ENCODE measurements around the gene CELF6.

The CELF6 gene

GRCh38 chr15:72358121-72358520, 38.2 kb upstream of the CELF6 start:
- TF ChIP-seq, protein P1, sequence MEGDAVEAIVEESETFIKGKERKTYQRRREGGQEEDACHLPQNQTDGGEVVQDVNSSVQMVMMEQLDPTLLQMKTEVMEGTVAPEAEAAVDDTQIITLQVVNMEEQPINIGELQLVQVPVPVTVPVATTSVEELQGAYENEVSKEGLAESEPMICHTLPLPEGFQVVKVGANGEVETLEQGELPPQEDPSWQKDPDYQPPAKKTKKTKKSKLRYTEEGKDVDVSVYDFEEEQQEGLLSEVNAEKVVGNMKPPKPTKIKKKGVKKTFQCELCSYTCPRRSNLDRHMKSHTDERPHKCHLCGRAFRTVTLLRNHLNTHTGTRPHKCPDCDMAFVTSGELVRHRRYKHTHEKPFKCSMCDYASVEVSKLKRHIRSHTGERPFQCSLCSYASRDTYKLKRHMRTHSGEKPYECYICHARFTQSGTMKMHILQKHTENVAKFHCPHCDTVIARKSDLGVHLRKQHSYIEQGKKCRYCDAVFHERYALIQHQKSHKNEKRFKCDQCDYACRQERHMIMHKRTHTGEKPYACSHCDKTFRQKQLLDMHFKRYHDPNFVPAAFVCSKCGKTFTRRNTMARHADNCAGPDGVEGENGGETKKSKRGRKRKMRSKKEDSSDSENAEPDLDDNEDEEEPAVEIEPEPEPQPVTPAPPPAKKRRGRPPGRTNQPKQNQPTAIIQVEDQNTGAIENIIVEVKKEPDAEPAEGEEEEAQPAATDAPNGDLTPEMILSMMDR (IDR thresholded peaks at IDR 0.05) = no peak
- TF ChIP-seq ZFX (IDR thresholded peaks at IDR 0.05; ENCODE audit: borderline replicate concordance) = no peak
- H3K27ac ChIP-seq = no peak overlapping the region

DNA sequence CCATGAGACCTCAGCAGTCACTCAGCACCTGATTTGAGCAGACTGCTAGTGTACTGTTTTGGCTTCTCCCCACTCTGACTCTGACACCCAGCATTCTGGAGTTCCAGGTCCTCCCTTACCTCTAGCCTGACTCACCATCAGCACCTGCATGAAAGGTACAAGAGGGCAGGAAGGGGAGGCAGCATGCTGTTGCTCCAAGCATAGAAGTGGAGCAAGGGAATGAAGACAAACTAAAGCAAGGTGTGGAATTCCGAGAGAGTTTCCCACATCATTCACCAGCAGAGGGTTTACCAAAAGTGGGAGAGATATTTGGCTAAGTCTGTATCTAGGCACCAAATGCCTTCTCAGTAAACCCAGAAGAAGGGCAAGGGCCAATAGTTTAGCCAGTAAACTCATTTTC, 34.5 kb upstream of the CELF6 start:
- no peak overlapping the region for H3K27ac ChIP-seq
- TF ChIP-seq ZFX (IDR thresholded peaks at IDR 0.05; ENCODE audit: borderline replicate concordance) = no peak
- TF ChIP-seq, protein P1 (IDR thresholded peaks at IDR 0.05) = no peak

GRCh38 chr15:72353266-72353665, 33.3 kb upstream of the CELF6 start:
- no peak overlapping the region for H3K27ac ChIP-seq
- TF ChIP-seq, protein P1 (IDR thresholded peaks at IDR 0.05) = no peak
- no peak for TF ChIP-seq ZFX (IDR thresholded peaks at IDR 0.05; ENCODE audit: borderline replicate concordance)

GRCh38 chr15:72345806-72346205, 25.8 kb upstream of the CELF6 start:
- TF ChIP-seq, protein P1 (IDR thresholded peaks at IDR 0.05) = no peak
- TF ChIP-seq ZFX (IDR thresholded peaks at IDR 0.05; ENCODE audit: borderline replicate concordance) = no peak
- no peak overlapping the region for H3K27ac ChIP-seq

- TF ChIP-seq, protein P1 (IDR thresholded peaks at IDR 0.05) = no peak
- TF ChIP-seq ZFX (IDR thresholded peaks at IDR 0.05; ENCODE audit: borderline replicate concordance) = no peak
- H3K27ac ChIP-seq = no peak overlapping the region
Observed at GRCh38 chr15:72345280-72345679, 25.3 kb upstream of the CELF6 start.

GRCh38 chr15:72344602-72345001, 24.6 kb upstream of the CELF6 start:
- no peak overlapping the region for H3K27ac ChIP-seq

DNA sequence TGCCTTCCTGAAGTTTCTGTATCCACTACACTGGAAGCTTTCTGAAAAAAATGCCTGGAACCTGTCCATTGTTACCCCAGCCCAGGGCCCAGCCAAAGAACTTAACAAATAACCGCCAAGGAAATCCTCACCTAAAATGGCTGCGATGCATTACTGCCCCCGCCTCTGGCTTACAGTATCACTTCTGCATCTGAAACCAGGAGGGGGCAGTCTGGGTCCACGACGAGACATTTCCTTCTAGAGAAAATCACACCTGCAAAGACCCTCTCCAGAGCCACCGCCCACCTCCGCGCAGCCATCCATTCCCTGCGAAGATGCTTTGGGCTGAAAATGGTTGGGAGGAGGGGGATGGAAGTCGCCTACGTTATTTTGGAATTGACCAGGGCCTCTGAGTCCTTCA, 22.4 kb upstream of the CELF6 start:
- TF ChIP-seq ZFX (IDR thresholded peaks at IDR 0.05; ENCODE audit: borderline replicate concordance) = no peak
- TF ChIP-seq, protein P1 (IDR thresholded peaks at IDR 0.05) = peak; percentile 50
- H3K27ac ChIP-seq = no peak overlapping the region

More at GRCh38 chr15:72344602-72345001, 24.6 kb upstream of the CELF6 start:
- no peak for TF ChIP-seq ZFX (IDR thresholded peaks at IDR 0.05; ENCODE audit: borderline replicate concordance)
- TF ChIP-seq, protein P1 (IDR thresholded peaks at IDR 0.05) = no peak
